ENCODE results near the gene DRICH1. TPM values are rescaled to one million over a fixed set of nuclear protein-coding genes. Genes with fewer than 3 reads are reported as not detected.

DRICH1 gene
- total RNA-seq, 2 experiments from 2014 or later: 1.7 to 2.2 TPM

DNA sequence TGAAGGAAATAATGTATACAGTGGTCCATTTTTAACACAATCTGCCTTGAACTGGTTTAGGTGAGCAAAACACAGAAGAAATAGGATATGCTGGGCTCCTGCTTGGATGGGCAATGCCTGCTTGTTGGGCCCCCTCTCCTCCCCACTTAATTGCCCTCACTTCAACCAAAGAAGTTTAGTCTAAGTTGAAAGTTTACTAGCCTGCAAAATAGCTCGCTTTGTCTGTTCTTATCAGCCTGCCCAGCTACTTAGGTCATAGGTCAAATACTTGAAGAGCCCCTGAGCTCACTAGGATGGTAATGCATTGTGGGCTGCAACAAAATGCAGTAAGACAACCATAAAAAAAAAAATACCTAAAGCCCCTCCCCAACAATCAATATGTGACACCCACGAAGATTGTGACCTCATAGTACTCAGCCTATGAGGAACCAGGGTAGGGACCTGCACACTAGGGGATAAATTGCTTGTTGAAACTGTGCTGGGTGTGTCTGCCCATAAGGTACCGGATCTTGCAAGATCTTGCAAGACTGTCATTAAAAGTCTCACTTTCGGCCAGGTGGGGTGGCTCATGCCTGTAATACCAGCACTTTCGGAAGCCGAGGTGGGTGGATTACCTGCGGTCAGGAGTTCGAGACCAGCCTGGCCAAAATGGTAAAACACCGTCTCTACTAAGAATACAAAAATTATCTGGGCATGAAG is 10.9 kb downstream of the DRICH1 start:
- ChIA-PET POLR2A (no interaction called here), CTCF (no interaction called here)
- Mint-ChIP-seq H3K4me3 (no peak overlapping the region), H3K36me3 (ENCODE audit: low read depth) (peaks cover 8% of the 10 kb centered on the region), H3K9me3 (no peaks in the 10 kb centered on the region), H3K4me1 (ENCODE audit: low read depth) (no peaks in the 10 kb centered on the region), H3K27me3 (no peaks in the 10 kb centered on the region), H3K27ac (no peak overlapping the region)
- DNase-seq (no peak), ATAC-seq (ENCODE audit: poor library complexity) (no peak)
- Histone ChIP-seq H3K27me3 (ENCODE audit: control insufficient read depth in 1 of 2, insufficient read depth in 2 of 2, low read length in 2 of 2) (no peaks in the 10 kb centered on the region), H3K4me3 (ENCODE audit: low read length) (no peak overlapping the region), H3K9me3 (ENCODE audit: control insufficient read depth in 1 of 2, insufficient read depth in 1 of 2, low read length in 2 of 2) (no peaks in the 10 kb centered on the region), H3K36me3 (ENCODE audit: insufficient read depth, low read length) (no peaks in the 10 kb centered on the region), H3K27ac (ENCODE audit: low read depth in 1 of 2, low read length in 2 of 2) (no peak overlapping the region), H3K4me1 (ENCODE audit: insufficient read depth, low read length) (no peaks in the 10 kb centered on the region)
- TF ChIP-seq, protein P1, sequence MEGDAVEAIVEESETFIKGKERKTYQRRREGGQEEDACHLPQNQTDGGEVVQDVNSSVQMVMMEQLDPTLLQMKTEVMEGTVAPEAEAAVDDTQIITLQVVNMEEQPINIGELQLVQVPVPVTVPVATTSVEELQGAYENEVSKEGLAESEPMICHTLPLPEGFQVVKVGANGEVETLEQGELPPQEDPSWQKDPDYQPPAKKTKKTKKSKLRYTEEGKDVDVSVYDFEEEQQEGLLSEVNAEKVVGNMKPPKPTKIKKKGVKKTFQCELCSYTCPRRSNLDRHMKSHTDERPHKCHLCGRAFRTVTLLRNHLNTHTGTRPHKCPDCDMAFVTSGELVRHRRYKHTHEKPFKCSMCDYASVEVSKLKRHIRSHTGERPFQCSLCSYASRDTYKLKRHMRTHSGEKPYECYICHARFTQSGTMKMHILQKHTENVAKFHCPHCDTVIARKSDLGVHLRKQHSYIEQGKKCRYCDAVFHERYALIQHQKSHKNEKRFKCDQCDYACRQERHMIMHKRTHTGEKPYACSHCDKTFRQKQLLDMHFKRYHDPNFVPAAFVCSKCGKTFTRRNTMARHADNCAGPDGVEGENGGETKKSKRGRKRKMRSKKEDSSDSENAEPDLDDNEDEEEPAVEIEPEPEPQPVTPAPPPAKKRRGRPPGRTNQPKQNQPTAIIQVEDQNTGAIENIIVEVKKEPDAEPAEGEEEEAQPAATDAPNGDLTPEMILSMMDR (IDR thresholded peaks at IDR 0.05): no peak
- intact Hi-C loops (cut with DNase I, micrococcal nuclease): no loop called here

DNA sequence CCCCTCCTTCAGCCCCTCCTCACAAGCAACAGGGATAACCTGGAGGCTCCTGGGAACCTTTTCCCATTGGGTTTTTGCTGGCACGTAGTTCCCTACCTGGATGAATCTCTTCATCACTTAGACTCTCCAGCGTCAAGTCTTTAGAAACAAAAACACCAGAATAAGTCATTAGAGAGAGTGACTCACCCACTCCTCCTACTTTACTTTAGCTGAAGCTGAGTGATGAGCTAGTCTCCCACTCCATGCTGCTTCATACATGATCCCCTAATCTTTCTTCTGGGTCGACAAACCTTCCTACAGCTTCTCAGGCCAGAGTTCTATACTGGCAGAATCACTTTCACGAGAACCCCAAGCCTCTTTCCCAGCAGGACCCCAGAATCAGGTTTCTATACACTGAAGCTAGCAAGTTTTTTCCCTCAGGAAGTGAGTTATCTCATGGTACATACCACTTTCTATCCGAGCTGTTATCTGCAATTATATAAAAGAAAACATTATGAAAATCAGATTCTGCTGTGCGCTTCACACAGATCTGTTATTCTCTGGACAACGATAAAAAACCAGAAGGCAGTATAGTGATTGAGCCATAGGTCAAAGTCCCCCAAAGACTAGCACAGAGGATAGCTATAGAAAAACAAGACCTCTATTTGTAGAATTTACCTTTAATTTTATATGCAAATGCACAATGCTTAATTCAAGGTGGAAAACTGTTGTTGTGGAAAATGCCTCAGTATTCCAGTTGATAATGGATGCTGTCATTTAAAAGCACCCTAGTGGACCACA is 18.7 kb downstream of the DRICH1 start:
- TF ChIP-seq, protein P1 (IDR thresholded peaks at IDR 0.05): no peak
- no peak overlapping the region for H3K27ac Mint-ChIP-seq
- no peak for ATAC-seq (ENCODE audit: poor library complexity)

DNA sequence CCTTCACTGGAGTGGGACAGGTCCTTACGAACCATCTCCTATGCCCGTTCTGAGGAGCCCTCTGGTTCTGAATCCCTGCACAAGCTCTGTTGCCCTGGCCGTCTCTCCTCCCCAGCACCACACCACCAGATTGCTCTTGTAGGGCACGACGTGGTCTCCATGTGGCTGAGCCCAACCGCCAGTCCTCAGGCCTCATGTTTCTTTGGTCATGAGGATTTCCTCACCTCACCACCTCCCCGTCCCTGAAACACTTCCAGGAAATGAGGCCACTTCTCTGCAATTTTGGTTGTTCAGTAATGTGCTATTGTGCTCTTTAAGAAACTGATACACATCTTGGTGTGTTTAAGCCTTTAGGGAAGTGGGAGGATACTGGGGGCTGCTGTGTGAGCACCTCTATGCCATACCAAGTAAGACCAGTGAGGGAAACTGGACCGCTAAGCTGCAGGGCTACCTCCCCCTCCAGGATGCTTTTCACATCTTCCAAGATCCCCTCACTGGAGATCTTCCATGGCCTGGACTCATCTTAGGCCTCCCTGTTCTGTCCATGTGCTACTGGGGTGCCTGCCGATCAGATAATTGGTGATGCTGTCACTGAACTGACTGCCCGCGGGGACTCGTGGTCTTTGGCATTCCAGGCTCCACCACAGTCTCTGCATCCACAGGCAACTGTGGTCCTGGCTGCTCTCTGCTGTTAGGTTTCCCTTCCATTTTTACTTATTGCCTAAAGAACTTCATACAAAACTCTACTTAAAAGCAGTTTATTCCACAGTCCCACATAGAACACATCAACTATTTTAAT is 21.9 kb downstream of the DRICH1 start:
- ATAC-seq (ENCODE audit: poor library complexity): no peak
- TF ChIP-seq, protein P1 (IDR thresholded peaks at IDR 0.05): no peak
- ChIA-PET POLR2A (no interaction called here), CTCF (no interaction called here)
- no peak overlapping the region for H3K27ac Mint-ChIP-seq
- H3K9me3 Mint-ChIP-seq: no peaks in the 10 kb centered on the region
- DNase-seq: no peak
- H3K4me3 Mint-ChIP-seq: no peak overlapping the region
- H3K27me3 Mint-ChIP-seq: no peaks in the 10 kb centered on the region
- no peaks in the 10 kb centered on the region for H3K9me3 ChIP-seq (ENCODE audit: control insufficient read depth in 1 of 2, insufficient read depth in 1 of 2, low read length in 2 of 2)
- no peaks in the 10 kb centered on the region for H3K27me3 ChIP-seq (ENCODE audit: control insufficient read depth in 1 of 2, insufficient read depth in 2 of 2, low read length in 2 of 2)
- H3K36me3 ChIP-seq (ENCODE audit: insufficient read depth, low read length): no peaks in the 10 kb centered on the region
- intact Hi-C loops (cut with DNase I, micrococcal nuclease): no loop called here
- no peak overlapping the region for H3K27ac ChIP-seq (ENCODE audit: low read depth in 1 of 2, low read length in 2 of 2)
- no peaks in the 10 kb centered on the region for H3K4me1 ChIP-seq (ENCODE audit: insufficient read depth, low read length)
- no peak overlapping the region for H3K4me3 ChIP-seq (ENCODE audit: low read length)
- H3K36me3 Mint-ChIP-seq (ENCODE audit: low read depth): peaks cover 13% of the 10 kb centered on the region
- H3K4me1 Mint-ChIP-seq (ENCODE audit: low read depth): no peaks in the 10 kb centered on the region

More for the DNA sequence above, 18.7 kb downstream of the DRICH1 start:
- no peaks in the 10 kb centered on the region for H3K4me1 Mint-ChIP-seq (ENCODE audit: low read depth)
- H3K36me3 Mint-ChIP-seq (ENCODE audit: low read depth): peaks cover 22% of the 10 kb centered on the region
- H3K27ac ChIP-seq (ENCODE audit: low read depth in 1 of 2, low read length in 2 of 2): no peak overlapping the region
- no peak overlapping the region for H3K4me3 Mint-ChIP-seq
- ChIA-PET CTCF (no interaction called here), POLR2A (no interaction called here)
- H3K27me3 ChIP-seq (ENCODE audit: control insufficient read depth in 1 of 2, insufficient read depth in 2 of 2, low read length in 2 of 2): no peaks in the 10 kb centered on the region
- no peak for DNase-seq
- H3K36me3 ChIP-seq (ENCODE audit: insufficient read depth, low read length): no peaks in the 10 kb centered on the region
- no peaks in the 10 kb centered on the region for H3K4me1 ChIP-seq (ENCODE audit: insufficient read depth, low read length)
- intact Hi-C loops (cut with DNase I, micrococcal nuclease): no loop called here
- no peak overlapping the region for H3K4me3 ChIP-seq (ENCODE audit: low read length)
- H3K9me3 ChIP-seq (ENCODE audit: control insufficient read depth in 1 of 2, insufficient read depth in 1 of 2, low read length in 2 of 2): no peaks in the 10 kb centered on the region
- H3K27me3 Mint-ChIP-seq: no peaks in the 10 kb centered on the region
- H3K9me3 Mint-ChIP-seq: no peaks in the 10 kb centered on the region
